Gastrocnemius medialis (tissue), 4 donors: Measurements from ENCODE around the gene SFMBT2.

Experiments used
- POLR2A ChIP-seq, 2 donors: fragments of 450-650 bp; IDR thresholded peaks; one replicate each; pipeline ENCODE4 v1.6.1; 2017; ENCODE audit warnings: antibody characterized with exemption in 2 of 2, mild to moderate bottlenecking in 2 of 2, moderate library complexity in 2 of 2
- TF ChIP-seq, protein P1 (sequence below), 5 experiments: fragments of 450-650 bp in 3 of 5; fragments of 200-600 bp in 2 of 5; sonication (generic) in 2 of 5; IDR thresholded peaks in 4 of 5; conservative IDR thresholded peaks in 1 of 5; 1 replicate in 4 of 5; 2 replicates in 1 of 5; pipeline ENCODE4 v1.5.1; 2016 to 2019; ENCODE audit warnings: antibody characterized with exemption in 5 of 5, mild to moderate bottlenecking in 3 of 5, moderate library complexity in 3 of 5

DNA sequence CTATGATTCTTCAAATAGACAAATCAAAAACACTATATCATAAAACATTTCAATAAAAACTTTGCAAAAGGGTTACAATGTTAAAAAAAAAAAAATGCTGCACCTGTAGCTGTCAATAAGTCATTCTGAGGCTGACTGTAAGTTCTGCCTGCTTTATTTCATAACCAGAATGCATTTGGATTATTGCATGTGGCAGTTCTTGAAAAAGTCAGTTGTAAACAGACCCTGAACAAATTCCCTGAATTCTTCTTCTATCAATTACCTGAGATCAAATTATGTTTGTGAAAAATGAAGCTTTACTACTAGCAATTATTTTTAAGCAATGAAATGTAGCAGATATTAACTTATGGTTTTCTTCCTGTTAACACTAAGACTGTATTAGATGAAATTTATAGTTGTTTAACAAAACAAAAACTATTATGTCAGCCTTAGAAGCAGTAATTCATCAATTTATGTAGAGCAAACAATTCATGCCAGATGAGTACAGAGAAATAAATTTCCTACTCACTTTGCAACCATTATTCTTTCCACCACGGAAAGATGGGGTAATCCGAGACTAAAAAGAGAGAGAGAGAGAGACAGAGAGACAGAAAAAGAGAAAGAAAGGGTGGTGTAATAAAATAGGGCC is 107.8 kb downstream of the SFMBT2 start:
- TF ChIP-seq, protein P1, sequence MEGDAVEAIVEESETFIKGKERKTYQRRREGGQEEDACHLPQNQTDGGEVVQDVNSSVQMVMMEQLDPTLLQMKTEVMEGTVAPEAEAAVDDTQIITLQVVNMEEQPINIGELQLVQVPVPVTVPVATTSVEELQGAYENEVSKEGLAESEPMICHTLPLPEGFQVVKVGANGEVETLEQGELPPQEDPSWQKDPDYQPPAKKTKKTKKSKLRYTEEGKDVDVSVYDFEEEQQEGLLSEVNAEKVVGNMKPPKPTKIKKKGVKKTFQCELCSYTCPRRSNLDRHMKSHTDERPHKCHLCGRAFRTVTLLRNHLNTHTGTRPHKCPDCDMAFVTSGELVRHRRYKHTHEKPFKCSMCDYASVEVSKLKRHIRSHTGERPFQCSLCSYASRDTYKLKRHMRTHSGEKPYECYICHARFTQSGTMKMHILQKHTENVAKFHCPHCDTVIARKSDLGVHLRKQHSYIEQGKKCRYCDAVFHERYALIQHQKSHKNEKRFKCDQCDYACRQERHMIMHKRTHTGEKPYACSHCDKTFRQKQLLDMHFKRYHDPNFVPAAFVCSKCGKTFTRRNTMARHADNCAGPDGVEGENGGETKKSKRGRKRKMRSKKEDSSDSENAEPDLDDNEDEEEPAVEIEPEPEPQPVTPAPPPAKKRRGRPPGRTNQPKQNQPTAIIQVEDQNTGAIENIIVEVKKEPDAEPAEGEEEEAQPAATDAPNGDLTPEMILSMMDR (IDR thresholded peaks at IDR 0.05 in 4 of 5, conservative IDR thresholded peaks at IDR 0.05 in 1 of 5) = no peak
- TF ChIP-seq POLR2A (IDR thresholded peaks at IDR 0.05) = no peak
